Ishikawa (cell line): ENCODE data around the gene TFIP11.

Experiments
- CEBPB ChIP-seq: IDR thresholded peaks from 2 replicates; pipeline ENCODE4 v1.6.1; 2012
- CREB1 ChIP-seq: IDR thresholded peaks from 2 replicates; pipeline ENCODE4 v1.6.1; 2012; ENCODE audit warnings: low read depth
- EGR1 ChIP-seq: IDR thresholded peaks from 2 replicates; pipeline ENCODE4 v1.6.1; 2012
- EP300 ChIP-seq: IDR thresholded peaks from 2 replicates; pipeline ENCODE4 v1.6.1; 2012; ENCODE audit warnings: borderline replicate concordance
- FOXM1 ChIP-seq: IDR thresholded peaks from 2 replicates; pipeline ENCODE4 v1.6.1; 2012; ENCODE audit warnings: low read depth, borderline replicate concordance
- MAX ChIP-seq: IDR thresholded peaks from 2 replicates; pipeline ENCODE4 v1.6.1; 2012
- NFIC ChIP-seq: IDR thresholded peaks from 2 replicates; pipeline ENCODE4 v1.6.1; 2012
- RAD21 ChIP-seq: IDR thresholded peaks from 2 replicates; pipeline ENCODE4 v1.6.1; 2012; ENCODE audit warnings: low read depth
- REST ChIP-seq: IDR thresholded peaks from 2 replicates; pipeline ENCODE4 v1.6.1; 2012; ENCODE audit warnings: low read depth, mild to moderate bottlenecking
- TAF1 ChIP-seq: IDR thresholded peaks from 2 replicates; pipeline ENCODE4 v1.6.1; 2012; ENCODE audit warnings: low read depth, mild to moderate bottlenecking
- TCF12 ChIP-seq: IDR thresholded peaks from 2 replicates; pipeline ENCODE4 v1.6.1; 2012; ENCODE audit warnings: low read depth
- TEAD4 ChIP-seq: IDR thresholded peaks from 2 replicates; pipeline ENCODE4 v1.6.1; 2012
- USF1 ChIP-seq: IDR thresholded peaks from 2 replicates; pipeline ENCODE4 v1.6.1; 2012
- YY1 ChIP-seq: IDR thresholded peaks from 2 replicates; pipeline ENCODE4 v1.6.1; 2012; ENCODE audit warnings: low read depth
- ZBTB7A ChIP-seq: IDR thresholded peaks from 2 replicates; pipeline ENCODE4 v1.6.1; 2012; ENCODE audit warnings: low read depth

Gene TFIP11

GRCh38 chr22:26492220-26492619 is 20.1 kb downstream of the TFIP11 start:
- TF ChIP-seq TEAD4: no peak
- TF ChIP-seq TAF1: no peak
- TF ChIP-seq USF1: no peak
- no peak for TF ChIP-seq REST
- no peak for TF ChIP-seq EP300
- TF ChIP-seq CREB1: no peak
- no peak for TF ChIP-seq RAD21
- TF ChIP-seq ZBTB7A: no peak
- TF ChIP-seq EGR1: no peak
- TF ChIP-seq TCF12: no peak
- no peak for TF ChIP-seq FOXM1
- no peak for TF ChIP-seq MAX
- no peak for TF ChIP-seq CEBPB
- no peak for TF ChIP-seq YY1
- no peak for TF ChIP-seq NFIC

GRCh38 chr22:26489447-26490036 is 22.7 kb downstream of the TFIP11 start:
- TF ChIP-seq TEAD4 (no peak), TCF12 (no peak), EP300 (no peak), NFIC (no peak), CREB1 (no peak), REST (no peak), CEBPB (no peak), FOXM1 (no peak), TAF1 (no peak), USF1 (no peak), EGR1 (no peak)

- no peak for TF ChIP-seq NFIC
- no peak for TF ChIP-seq CREB1
- TF ChIP-seq FOXM1: no peak
Observed at GRCh38 chr22:26487996-26488395, 24.3 kb downstream of the TFIP11 start.

- TF ChIP-seq YY1: no peak
- TF ChIP-seq CREB1: no peak
- no peak for TF ChIP-seq TCF12
- no peak for TF ChIP-seq CEBPB
- TF ChIP-seq FOXM1: no peak
- TF ChIP-seq NFIC: no peak
- TF ChIP-seq USF1: no peak
- TF ChIP-seq RAD21: no peak
- no peak for TF ChIP-seq REST
- TF ChIP-seq EP300: no peak
- no peak for TF ChIP-seq EGR1
- no peak for TF ChIP-seq MAX
- no peak for TF ChIP-seq TAF1
- TF ChIP-seq ZBTB7A: no peak
- no peak for TF ChIP-seq TEAD4
Observed at GRCh38 chr22:26486394-26486793, 25.9 kb downstream of the TFIP11 start.
